H1 (cell line): ENCODE results near the gene INPP4A. TPM values are rescaled to one million over a fixed set of nuclear protein-coding genes. Genes with fewer than 3 reads are reported as not detected.

Experiments
- CTCF ChIA-PET: fragments of 300-600 bp; sonication (Branson Sonifier 250); formaldehyde crosslinking; loops from one replicate; lab custom pipeline; 2021; ENCODE audit not compliant: partially characterized antibody; lab: Charles Lee
- POLR2A ChIA-PET: fragments of 300-600 bp; sonication (Branson Sonifier 250); formaldehyde crosslinking; loops from one replicate; lab custom pipeline; 2021; ENCODE audit warnings: inconsistent platforms; ENCODE audit not compliant: partially characterized antibody; lab: Charles Lee
- DNase-seq, 2 experiments: peaks; one replicate each; pipeline versions ENCODE4 v3.0.0 to v3.0.0-alpha.2; 2010 to 2022; ENCODE audit warnings: low spot score in 2 of 2, low read depth in 1 of 2, mixed read lengths in 1 of 2
- FAIRE-seq: peaks from 2 replicates; lab custom pipeline; 2011; peaks lifted over from hg19 to GRCh38; lab: Jason Lieb, UNC
- H2AFZ ChIP-seq: 2 replicates; pipeline ENCODE4 v1.8.1; 2012; ENCODE audit warnings: low read length, inconsistent platforms
- H2AK5ac ChIP-seq: 2 replicates; pipeline ENCODE4 v1.6.1; 2013; ENCODE audit warnings: low read depth, low read length
- H2BK120ac ChIP-seq: replicated peaks from 2 replicates; pipeline ENCODE3; 2013; ENCODE audit warnings: low read depth, low read length, inconsistent platforms
- H2BK12ac ChIP-seq: 2 replicates; pipeline ENCODE4 v1.6.1; 2013; ENCODE audit warnings: low read depth, low read length
- H2BK15ac ChIP-seq: 2 replicates; pipeline ENCODE4 v1.6.1; 2013; ENCODE audit warnings: low read length
- H2BK20ac ChIP-seq: 2 replicates; pipeline ENCODE4 v1.6.1; 2013; ENCODE audit warnings: low read length
- H2BK5ac ChIP-seq: 2 replicates; pipeline ENCODE4 v1.6.1; 2013; ENCODE audit warnings: low read depth, low read length
- H3K14ac ChIP-seq: 2 replicates; pipeline ENCODE4 v1.6.1; 2013; ENCODE audit warnings: inconsistent platforms; ENCODE audit not compliant: insufficient read length
- H3K18ac ChIP-seq: 2 replicates; pipeline ENCODE4 v1.6.1; 2013; ENCODE audit warnings: low read length; ENCODE audit errors: extremely low read depth
- H3K23ac ChIP-seq: 2 replicates; pipeline ENCODE4 v1.6.1; 2013; ENCODE audit warnings: inconsistent platforms; ENCODE audit not compliant: insufficient read length
- H3K23me2 ChIP-seq: 2 replicates; pipeline ENCODE4 v1.6.1; 2013; ENCODE audit warnings: low read depth, low read length
- H3K27ac ChIP-seq: 2 replicates; pipeline ENCODE4 v1.6.1; 2011; ENCODE audit warnings: low read depth, low read length, inconsistent platforms
- H3K27me3 ChIP-seq, 4 experiments: replicated peaks in 1 of 4; 1 replicate in 1 of 4; 2 replicates in 3 of 4; pipeline versions ENCODE4 v1.6.1 to v1.8.1; 2011 to 2013; ENCODE audit warnings: low read length in 3 of 4, mild to moderate bottlenecking in 3 of 4, inconsistent platforms in 2 of 4, mixed read lengths in 2 of 4, moderate library complexity in 1 of 4; ENCODE audit not compliant: control insufficient read depth in 3 of 4, insufficient read depth in 3 of 4; ENCODE audit errors: extremely low read depth in 1 of 4
- H3K36me3 ChIP-seq, 4 experiments: 2 replicates each; pipeline versions ENCODE4 v1.6.1 to v1.8.1; 2011 to 2013; ENCODE audit warnings: mild to moderate bottlenecking in 4 of 4, low read length in 3 of 4, moderate library complexity in 2 of 4, control low read depth in 1 of 4, inconsistent platforms in 1 of 4; ENCODE audit not compliant: insufficient read depth in 4 of 4, control insufficient read depth in 2 of 4
- H3K4ac ChIP-seq: replicated peaks from 2 replicates; pipeline ENCODE3; 2013; ENCODE audit warnings: low read length, low read depth, mixed read lengths, inconsistent platforms; ENCODE audit not compliant: insufficient read length
- H3K4me1 ChIP-seq, 4 experiments: replicated peaks in 1 of 4; 1 replicate in 1 of 4; 2 replicates in 3 of 4; pipeline versions ENCODE4 v1.6.1 to v1.8.1; 2011 to 2013; ENCODE audit warnings: low read length in 3 of 4, inconsistent platforms in 2 of 4, mixed read lengths in 1 of 4; ENCODE audit not compliant: insufficient read depth in 4 of 4, control insufficient read depth in 3 of 4
- H3K4me2 ChIP-seq, 2 experiments: 2 replicates each; pipeline versions ENCODE4 v1.6.1 to v1.8.1; 2011 to 2013; ENCODE audit warnings: low read depth in 2 of 2, low read length in 2 of 2, control low read depth in 1 of 2, inconsistent platforms in 1 of 2, mild to moderate bottlenecking in 1 of 2; ENCODE audit not compliant: insufficient read depth in 1 of 2
- H3K4me3 ChIP-seq, 4 experiments: fragments of 200-600, 300-600 bp in 1 of 4; sonication (generic), shearing (Covaris generic), sonication (Bioruptor Twin) in 1 of 4; 2 replicates each; pipeline versions ENCODE4 v1.5.1 to v1.8.1; 2011 to 2016; ENCODE audit warnings: low read length in 4 of 4, low read depth in 3 of 4, control low read depth in 2 of 4, inconsistent platforms in 2 of 4, mild to moderate bottlenecking in 2 of 4, mixed read lengths in 1 of 4, moderate library complexity in 1 of 4; ENCODE audit not compliant: insufficient read depth in 2 of 4; ENCODE audit errors: extremely low read depth in 1 of 4
- H3K56ac ChIP-seq: replicated peaks from 2 replicates; pipeline ENCODE3; 2013; ENCODE audit warnings: low read depth, mild to moderate bottlenecking, mixed read lengths, low read length, inconsistent platforms; ENCODE audit not compliant: insufficient read length
- H3K79me1 ChIP-seq: 2 replicates; pipeline ENCODE4 v1.6.1; 2013; ENCODE audit warnings: low read depth, low read length, control low read depth
- H3K79me2 ChIP-seq, 2 experiments: 2 replicates each; pipeline versions ENCODE4 v1.6.1 to v1.8.1; 2012 to 2013; ENCODE audit warnings: low read length in 2 of 2, mild to moderate bottlenecking in 2 of 2, inconsistent platforms in 1 of 2; ENCODE audit not compliant: insufficient read depth in 2 of 2, control insufficient read depth in 1 of 2
- H3K9ac ChIP-seq, 4 experiments: replicated peaks in 1 of 4; 1 replicate in 1 of 4; 2 replicates in 3 of 4; pipeline versions ENCODE4 v1.6.1 to v1.8.1; 2011 to 2013; ENCODE audit warnings: low read depth in 3 of 4, low read length in 3 of 4, control low read depth in 2 of 4, mild to moderate bottlenecking in 2 of 4, moderate library complexity in 2 of 4, inconsistent platforms in 1 of 4; ENCODE audit errors: extremely low read depth in 1 of 4
- H3K9me3 ChIP-seq, 2 experiments: 2 replicates each; pipeline versions ENCODE4 v1.6.1 to v1.8.1; 2012 to 2013; ENCODE audit warnings: mild to moderate bottlenecking in 2 of 2, moderate library complexity in 2 of 2, control low read depth in 1 of 2, inconsistent platforms in 1 of 2, low read depth in 1 of 2, low read length in 1 of 2, mixed read lengths in 1 of 2; ENCODE audit not compliant: insufficient read depth in 2 of 2
- H4K20me1 ChIP-seq, 2 experiments: replicated peaks in 1 of 2; 2 replicates each; pipeline versions ENCODE3 to v1.8.1; 2011 to 2013; ENCODE audit warnings: inconsistent platforms in 2 of 2, low read length in 2 of 2, mild to moderate bottlenecking in 1 of 2; ENCODE audit not compliant: insufficient read depth in 2 of 2, control insufficient read depth in 1 of 2
- H4K5ac ChIP-seq: 2 replicates; pipeline ENCODE4 v1.6.1; 2013; ENCODE audit warnings: low read length, low read depth, mixed read lengths, inconsistent platforms; ENCODE audit not compliant: insufficient read length
- H4K8ac ChIP-seq: 2 replicates; pipeline ENCODE4 v1.8.0; 2013; ENCODE audit warnings: mild to moderate bottlenecking, moderate library complexity, low read length, inconsistent platforms; ENCODE audit not compliant: insufficient read depth; ENCODE audit errors: extremely low read depth
- H4K91ac ChIP-seq: replicated peaks from 2 replicates; pipeline ENCODE3; 2013; ENCODE audit warnings: low read length, mixed read lengths, inconsistent platforms; ENCODE audit not compliant: insufficient read length
- BCL11A ChIP-seq, 2 experiments: IDR thresholded peaks; one replicate each; pipeline ENCODE4 v1.6.1; 2011; ENCODE audit warnings: low read depth in 2 of 2, low read length in 2 of 2, mild to moderate bottlenecking in 2 of 2
- CREB1 ChIP-seq: IDR thresholded peaks from 2 replicates; pipeline ENCODE4 v1.6.1; 2012; ENCODE audit warnings: inconsistent platforms
- HDAC6 ChIP-seq: IDR thresholded peaks from one replicate; pipeline ENCODE4 v1.7.1; 2012; ENCODE audit warnings: low read depth, mild to moderate bottlenecking, inconsistent platforms, low read length, moderate library complexity
- KDM4A ChIP-seq: IDR thresholded peaks from one replicate; pipeline ENCODE4 v1.7.1; 2012; ENCODE audit warnings: low read depth, mild to moderate bottlenecking, moderate library complexity, low read length, inconsistent platforms; ENCODE audit not compliant: severe bottlenecking
- NANOG ChIP-seq: IDR thresholded peaks from 2 replicates; pipeline ENCODE4 v1.6.1; 2011; ENCODE audit warnings: low read length, low read depth, mild to moderate bottlenecking, inconsistent platforms; ENCODE audit not compliant: insufficient read depth, poor library complexity, severe bottlenecking
- RAD21 ChIP-seq, 2 experiments: IDR thresholded peaks in 1 of 2; conservative IDR thresholded peaks in 1 of 2; 2 replicates each; pipeline ENCODE4 v1.6.1; 2011; ENCODE audit warnings: low read depth in 2 of 2, low read length in 2 of 2, improper control_type of control experiment in 1 of 2, inconsistent platforms in 1 of 2, mild to moderate bottlenecking in 1 of 2, moderate library complexity in 1 of 2
- RNF2 ChIP-seq: fragments of 200-900, 300-1000 bp; sonication (generic); IDR thresholded peaks from 2 replicates; pipeline ENCODE4 v1.7.1; 2016; ENCODE audit warnings: borderline replicate concordance, low read depth, mild to moderate bottlenecking, antibody characterized with exemption, low read length; ENCODE audit not compliant: poor library complexity, severe bottlenecking; ENCODE audit errors: missing control alignments
- SRF ChIP-seq: IDR thresholded peaks from 2 replicates; pipeline ENCODE4 v1.6.1; 2011; ENCODE audit warnings: mild to moderate bottlenecking, low read depth, low read length, moderate library complexity
- TAF1 ChIP-seq: IDR thresholded peaks from 2 replicates; pipeline ENCODE4 v1.6.1; 2011; ENCODE audit warnings: mild to moderate bottlenecking, low read depth, low read length
- TBP ChIP-seq: IDR thresholded peaks from 2 replicates; pipeline ENCODE4 v1.6.1; 2011; ENCODE audit warnings: low read depth, low read length, improper control_type of control experiment
- WGBS, 2 experiments: shearing (Covaris generic) in 1 of 2; methylation state at CpG; one replicate each; pipeline versions ENCODE4 v1.1.6 to v1.1.7; 2013 to 2015; ENCODE audit warnings: low lambda C conversion rate in 2 of 2, mixed read lengths in 2 of 2, inconsistent platforms in 1 of 2, low coverage in 1 of 2, missing lambda C conversion rate in 1 of 2; ENCODE audit not compliant: insufficient replicate concordance in 2 of 2, insufficient coverage in 1 of 2, insufficient read length in 1 of 2; ENCODE audit errors: extremely low coverage in 1 of 2, missing lambda C conversion rate in 1 of 2; 5-methylcytosine and 5-hydroxymethylcytosine counted together
- polyA plus RNA-seq, 7 experiments: library from polyadenylated mRNA; depleted of rRNA in 3 of 7; stranded (reverse) in 5 of 7; unstranded in 2 of 7; fragments of >200 nt in 5 of 7; fragments of 200-250 nt in 2 of 7; gene quantifications; 1 replicate in 5 of 7; 2 replicates in 1 of 7; 4 replicates in 1 of 7; pipeline versions ENCODE4 v1.2.1 to v1.2.3, GENCODE V29; 2011 to 2013; ENCODE audit warnings: missing spikeins in 2 of 7, mixed read lengths in 2 of 7
- total RNA-seq: library from RNA; stranded (reverse); fragmentation: NEBNext Ultra II Directional; extraction: Animal tissue kit (Norgen Biotek cat#: 25700); gene quantifications from 2 replicates; pipeline ENCODE4 v1.2.1, GENCODE V29; 2021

Gene INPP4A
- total and polyA plus RNA-seq, 2 of the 8 experiments (the other 6 are each of a cell fraction or from before 2014, with no cell fraction given) = 25.6 to 34.3 TPM

GRCh38 chr2:98571796-98572195 is 127.1 kb downstream of the INPP4A start:
- no peak overlapping the region for H4K8ac ChIP-seq
- H2AFZ ChIP-seq = no peak overlapping the region
- peaks cover 8 to 23% (median 16%) of the 10 kb centered on the region in 4 experiments for H3K36me3 ChIP-seq
- TF ChIP-seq RAD21 (IDR thresholded peaks at IDR 0.05 in 1 of 2, conservative IDR thresholded peaks at IDR 0.05 in 1 of 2; ENCODE audit: low read depth in 2 of 2, low read length in 2 of 2) = no peak
- no peak for TF ChIP-seq TBP
- TF ChIP-seq SRF = no peak
- no peak for TF ChIP-seq BCL11A (IDR thresholded peaks at IDR 0.05; ENCODE audit: low read depth in 2 of 2, low read length in 2 of 2)
- TF ChIP-seq CREB1 = no peak
- TF ChIP-seq HDAC6 = no peak
- no peak for TF ChIP-seq RNF2
- TF ChIP-seq KDM4A = no peak
- no peak for TF ChIP-seq NANOG
- TF ChIP-seq TAF1 = no peak
- 95% methylated on average over 9 of the region's 9 CpGs; no CpG with 5 or more reads in 1 of the 2 experiments for WGBS, 2 experiments
- no peak overlapping the region for H2BK5ac ChIP-seq
- no peaks in the 10 kb centered on the region for H3K27me3 ChIP-seq
- H3K79me1 ChIP-seq = no peaks in the 10 kb centered on the region
- no peak overlapping the region for H4K5ac ChIP-seq
- no peak overlapping the region for H3K4ac ChIP-seq
- no peak overlapping the region for H3K14ac ChIP-seq
- H3K23me2 ChIP-seq = no peaks in the 10 kb centered on the region
- no peak overlapping the region for H4K91ac ChIP-seq
- H2BK15ac ChIP-seq = no peak overlapping the region
- H2BK120ac ChIP-seq = no peak overlapping the region
- H3K9me3 ChIP-seq = no peaks in the 10 kb centered on the region
- no peak overlapping the region for H2BK20ac ChIP-seq
- no peak overlapping the region for H3K23ac ChIP-seq
- no peak overlapping the region for H3K56ac ChIP-seq
- H3K27ac ChIP-seq = no peak overlapping the region
- no peaks in the 10 kb centered on the region for H3K4me1 ChIP-seq
- H3K4me2 ChIP-seq = no peak overlapping the region
- FAIRE-seq (no peak), DNase-seq (no peak)
- no peak overlapping the region for H2BK12ac ChIP-seq
- no peak overlapping the region for H3K9ac ChIP-seq
- no peak overlapping the region for H3K18ac ChIP-seq
- no peaks in the 10 kb centered on the region for H3K79me2 ChIP-seq
- H4K20me1 ChIP-seq = peaks cover 0 to 7% of the 10 kb centered on the region in 2 experiments
- no peak overlapping the region for H3K4me3 ChIP-seq
- H2AK5ac ChIP-seq = no peak overlapping the region
- POLR2A ChIA-PET = no interaction called here
- CTCF ChIA-PET = interaction anchor here (0.8 to 2.3 kb wide), 5 partner anchors 8 to 125 kb away, joined by 3 to 8 read pairs (median 4); no protein-coding TSS in a partner anchor
